ENCODE data around the gene IL18R1.

The IL18R1 gene

DNA sequence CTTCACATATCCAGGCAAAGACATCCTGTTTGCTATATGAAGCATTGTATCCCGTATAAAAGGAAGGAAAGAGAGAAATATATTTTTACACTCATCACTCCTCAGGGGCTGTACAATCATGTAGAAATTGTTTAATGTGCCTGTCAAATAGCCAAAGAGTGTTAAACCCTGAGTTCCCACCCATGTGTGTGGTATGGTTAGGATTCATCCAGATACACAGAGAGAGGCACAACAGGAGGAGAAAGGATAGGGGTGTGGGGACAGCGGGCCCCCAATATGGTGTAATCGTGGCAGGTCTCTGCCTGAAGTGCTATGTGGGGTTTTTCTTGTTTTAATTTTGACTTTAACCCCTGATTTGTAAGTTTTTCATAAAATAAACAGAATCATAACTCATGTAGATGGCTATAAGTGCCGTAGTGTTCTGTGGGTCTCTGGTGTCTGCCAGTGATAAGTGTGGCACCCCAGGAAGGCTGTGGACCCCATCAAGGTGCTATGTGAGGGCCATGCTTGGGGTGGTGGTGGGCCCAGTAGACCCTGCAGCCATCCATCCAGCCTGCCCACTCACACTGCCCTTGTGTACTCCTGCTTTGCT, 10.2 kb upstream of the IL18R1 start:
- DNase-seq (ENCODE audit: low read depth): no peak

- DNase-seq (ENCODE audit: low read depth): no peak
Measured at GRCh38 chr2:102346381-102347130, 9.0 kb upstream of the IL18R1 start.

GRCh38 chr2:102350137-102350793, 5.3 kb upstream of the IL18R1 start:
- no peak for DNase-seq (ENCODE audit: low read depth)

- no peak for DNase-seq (ENCODE audit: low read depth)
Measured at GRCh38 chr2:102356381-102356712, 751 bp downstream of the IL18R1 start.

DNA sequence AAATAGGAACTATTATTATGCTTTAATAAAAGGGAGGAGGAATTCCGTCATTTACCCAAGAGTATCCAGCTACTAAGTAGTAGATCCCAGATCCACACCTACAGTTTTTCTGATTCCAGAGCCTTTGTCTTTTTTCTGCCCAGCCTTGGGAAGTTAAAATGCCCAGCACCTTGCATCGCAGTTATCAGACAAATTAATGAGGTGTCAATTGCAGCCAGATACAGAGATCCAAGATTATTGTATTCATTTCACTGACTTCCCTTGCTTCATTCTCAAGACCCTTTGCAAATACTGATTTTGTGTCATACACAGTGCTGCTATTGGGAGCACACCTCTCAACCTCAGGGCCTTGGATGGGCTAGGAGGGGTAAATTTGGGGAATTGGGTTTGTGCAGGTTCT, 1.1 kb downstream of the IL18R1 start:
- DNase-seq (ENCODE audit: low read depth): no peak

DNA sequence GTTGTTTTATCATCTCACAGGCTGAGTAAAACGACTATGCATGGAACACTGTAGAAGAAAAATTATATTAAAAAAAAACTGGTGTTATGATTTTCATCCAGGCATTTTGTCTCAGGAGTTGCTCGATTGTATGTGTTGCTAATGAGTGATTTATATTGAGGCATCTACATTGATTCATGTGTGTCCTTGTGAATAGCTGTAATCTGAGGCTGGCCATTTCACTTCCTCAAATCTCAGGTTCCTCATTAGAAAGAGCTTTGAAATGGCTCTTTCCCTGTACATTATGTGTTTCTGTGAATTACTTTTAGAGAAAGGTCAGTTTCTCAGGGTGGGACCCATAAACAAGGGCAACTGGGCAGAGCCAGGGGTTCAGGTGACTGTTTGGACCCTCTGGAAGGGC, 2.3 kb downstream of the IL18R1 start:
- DNase-seq (ENCODE audit: low read depth): no peak

- no peak for DNase-seq (ENCODE audit: low read depth)
Measured at GRCh38 chr2:102358496-102358895, 2.9 kb downstream of the IL18R1 start.

- no peak for DNase-seq (ENCODE audit: low read depth)
Measured at GRCh38 chr2:102359527-102359926, 3.9 kb downstream of the IL18R1 start.

DNA sequence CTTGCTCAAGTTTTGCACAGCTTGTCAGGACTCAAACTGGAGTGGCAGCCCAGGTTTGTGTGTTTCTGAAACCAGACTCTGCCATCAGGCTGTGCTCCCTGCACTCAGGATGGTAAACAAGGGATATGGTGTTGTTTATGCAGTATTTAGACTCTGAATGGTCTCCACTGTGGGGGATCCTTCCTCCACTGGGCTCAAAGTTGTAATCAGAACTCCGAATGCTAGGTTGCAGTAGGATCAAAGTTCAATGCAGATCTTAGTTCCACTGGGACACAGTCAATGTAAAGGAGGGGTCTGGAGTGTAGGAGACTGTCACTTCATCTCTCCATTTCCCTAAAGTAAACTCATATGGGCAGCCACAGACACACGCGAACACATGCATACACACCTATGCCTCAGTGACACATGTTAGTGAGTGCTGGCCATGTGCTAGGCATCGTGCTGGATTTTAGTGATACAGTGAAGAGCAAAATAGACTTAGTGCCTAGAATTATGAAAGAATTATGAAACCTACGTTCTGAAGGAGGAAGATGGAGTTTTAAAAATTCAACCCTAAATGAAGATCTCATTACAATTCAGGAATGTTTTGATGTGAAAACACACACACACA, 6.1 kb downstream of the IL18R1 start:
- DNase-seq (ENCODE audit: low read depth): no peak

DNA sequence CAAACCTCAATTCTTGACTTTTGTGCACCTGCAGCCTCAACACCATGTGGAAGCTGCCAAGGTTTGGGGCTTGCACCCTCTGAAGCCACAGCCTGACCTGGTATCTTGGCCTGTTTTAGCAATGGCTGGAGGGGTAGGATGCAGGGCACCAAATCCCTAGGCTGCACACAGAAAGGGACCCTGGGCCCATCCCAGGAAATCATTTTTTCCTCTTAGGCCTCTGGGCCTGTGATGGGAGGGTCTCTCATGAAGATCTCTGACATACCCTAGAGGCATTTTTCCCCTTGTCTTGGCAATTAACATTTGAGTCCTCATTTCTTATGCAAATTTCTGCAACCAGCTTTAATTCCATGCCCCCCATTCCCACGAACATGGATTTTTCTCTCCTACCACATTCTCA, 10.2 kb downstream of the IL18R1 start:
- no peak for DNase-seq (ENCODE audit: low read depth)

GRCh38 chr2:102366406-102367112, 11.0 kb downstream of the IL18R1 start:
- DNase-seq (ENCODE audit: low read depth): no peak

DNA sequence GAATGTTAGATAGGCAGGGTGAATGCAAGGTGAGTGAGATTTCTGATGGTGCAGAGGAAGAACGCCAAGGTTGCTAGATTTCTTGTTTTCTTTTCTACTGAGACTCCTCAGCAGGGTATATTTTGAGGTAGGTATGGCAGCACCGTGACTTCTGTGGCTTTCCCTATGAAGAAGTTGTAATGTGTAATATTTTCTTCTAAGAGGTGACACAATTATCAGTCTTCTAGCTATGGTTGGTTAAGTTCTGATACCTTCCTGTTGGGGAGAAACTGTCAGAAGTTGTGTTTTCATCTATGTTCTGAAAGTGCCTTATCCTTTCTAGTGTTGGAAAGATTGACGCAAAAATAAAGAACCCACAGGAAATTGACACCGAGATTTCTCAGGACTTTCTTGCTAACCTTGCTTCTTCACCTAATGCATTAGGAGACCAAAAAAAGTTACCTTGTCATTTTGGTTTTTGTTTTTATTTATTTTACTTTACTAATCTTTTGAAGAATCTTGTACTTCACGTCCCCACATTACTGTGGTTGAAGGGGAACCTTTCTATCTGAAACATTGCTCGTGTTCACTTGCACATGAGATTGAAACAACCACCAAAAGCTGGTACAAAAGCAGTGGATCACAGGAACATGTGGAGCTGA, 11.9 kb downstream of the IL18R1 start:
- DNase-seq (ENCODE audit: low read depth): no peak

GRCh38 chr2:102368461-102369109, 13.0 kb downstream of the IL18R1 start:
- no peak for DNase-seq (ENCODE audit: low read depth)

GRCh38 chr2:102369866-102370265, 14.3 kb downstream of the IL18R1 start:
- DNase-seq (ENCODE audit: low read depth): no peak

DNA sequence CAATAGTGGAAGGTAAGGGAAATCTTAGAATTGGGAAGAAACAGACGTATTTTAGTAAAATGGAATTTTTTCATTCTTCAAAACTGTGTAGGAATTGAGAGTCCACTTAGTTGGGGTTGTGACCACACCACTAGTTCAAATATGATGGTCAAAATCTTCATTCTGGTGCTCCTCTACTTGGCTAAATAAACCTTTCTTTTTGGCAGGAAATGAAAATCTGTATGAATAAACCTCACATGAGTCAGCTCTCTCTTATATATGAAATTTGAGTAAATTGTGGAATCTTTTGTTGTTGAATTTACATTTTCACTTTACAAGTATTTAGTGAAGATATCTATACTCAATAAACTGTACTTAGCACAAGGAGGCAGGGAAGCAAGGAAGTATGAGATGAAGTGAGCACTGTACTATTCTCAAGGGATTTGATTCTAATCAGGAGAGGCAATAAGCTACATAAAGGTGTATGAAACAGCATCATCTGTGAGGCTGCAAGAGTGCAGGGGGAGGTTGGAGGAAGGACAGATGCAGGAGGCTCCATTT, 20.5 kb downstream of the IL18R1 start:
- no peak for DNase-seq (ENCODE audit: low read depth)

DNA sequence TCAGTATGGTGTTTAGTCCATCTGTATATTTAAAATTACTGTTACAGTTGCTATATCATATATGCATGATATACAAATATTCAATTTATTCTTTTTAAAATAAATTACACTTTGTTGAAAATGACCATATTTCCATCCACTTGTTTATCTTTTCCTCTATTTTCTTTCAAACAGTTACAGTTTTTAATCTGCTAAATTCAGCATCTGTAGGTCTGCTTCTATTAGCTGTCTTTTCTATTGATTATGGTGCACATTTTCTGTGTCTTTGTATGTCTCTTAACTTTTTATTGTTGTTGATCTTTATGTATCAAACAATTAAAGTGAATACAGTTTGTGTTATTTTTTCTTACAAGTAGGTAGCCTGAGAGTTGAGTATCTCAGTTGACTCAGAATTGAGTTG, 28.1 kb downstream of the IL18R1 start:
- DNase-seq (ENCODE audit: low read depth): no peak

DNA sequence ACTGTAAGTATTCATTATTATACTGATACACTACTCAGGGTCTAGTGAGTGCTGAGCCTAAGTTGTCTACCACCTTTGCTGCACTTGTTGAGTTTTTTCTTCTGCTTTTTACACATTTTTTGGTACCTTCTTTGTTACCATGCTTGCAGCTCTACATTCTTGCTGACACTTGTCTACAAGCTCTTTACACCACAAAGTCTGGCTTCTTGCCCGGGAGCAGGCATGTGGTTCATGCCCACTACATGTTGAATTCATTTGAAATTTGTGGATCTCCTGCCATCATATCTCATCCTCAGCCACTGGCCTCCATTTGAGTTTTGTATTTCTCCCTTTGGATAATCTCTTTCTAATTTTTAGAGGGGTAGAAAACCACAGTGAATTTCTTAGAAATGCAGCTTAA, 29.9 kb downstream of the IL18R1 start:
- no peak for DNase-seq (ENCODE audit: low read depth)

- DNase-seq (ENCODE audit: low read depth): no peak
Measured at GRCh38 chr2:102386004-102386403, 30.4 kb downstream of the IL18R1 start.

GRCh38 chr2:102386867-102387541, 31.4 kb downstream of the IL18R1 start:
- no peak for DNase-seq (ENCODE audit: low read depth)

DNA sequence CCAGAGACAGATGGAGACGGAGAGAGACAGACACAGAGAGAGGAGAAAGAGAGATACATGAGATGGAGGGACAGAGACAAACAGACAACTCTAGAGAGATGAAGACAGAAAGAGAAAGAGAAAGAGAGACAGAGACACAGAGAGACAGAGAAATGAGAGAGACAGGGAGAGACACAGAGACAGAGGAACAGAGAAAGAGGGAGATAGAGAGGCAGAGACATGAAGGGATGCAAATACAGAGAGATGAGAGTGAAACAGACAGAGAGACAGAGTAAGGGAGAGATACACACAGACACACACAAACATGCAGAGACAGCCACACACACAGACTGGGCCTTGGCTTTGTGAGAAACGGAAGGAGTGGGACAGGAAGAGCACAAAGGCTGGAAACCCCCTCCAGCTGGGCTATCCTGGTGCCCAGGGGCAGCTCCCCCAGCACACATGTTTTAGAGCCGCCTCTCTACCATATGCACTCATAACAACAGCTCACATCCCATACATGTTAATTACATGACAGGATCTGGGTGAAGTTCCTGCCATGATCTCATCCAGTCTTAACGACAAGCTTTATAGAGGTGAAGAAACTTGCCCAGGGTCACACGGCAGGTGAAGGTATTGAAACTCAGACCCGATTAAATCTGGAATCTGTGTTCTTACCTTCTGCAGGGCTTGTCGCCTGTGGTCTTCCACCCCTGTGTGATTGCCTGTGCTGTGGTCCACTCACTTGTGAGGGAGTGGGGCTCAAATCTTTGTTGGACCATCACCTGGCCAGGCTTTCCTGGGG, 32.4 kb downstream of the IL18R1 start:
- no peak for DNase-seq (ENCODE audit: low read depth)
